NCI-H1105 (cell line): ENCODE data around the gene NXF1.
"Not testable (repeated sequence)": the region's sequence is repeated elsewhere in the genome, so short reads cannot be mapped to it uniquely, and the experiment has no call there.

ENCODE experiments used
- DNase-seq: peaks from one replicate; lab custom pipeline; 2025; lab: John Stamatoyannopoulos, UW

Gene NXF1

GRCh38 chr11:62787005-62787759 is 18.1 kb downstream of the NXF1 start, which contains the start of gene TMEM179B:
TMEM179B (plus strand) TSS chr11:62787402; CDS start chr11:62787432, 30 bp downstream.
- DNase-seq = peak; percentile 98

DNA sequence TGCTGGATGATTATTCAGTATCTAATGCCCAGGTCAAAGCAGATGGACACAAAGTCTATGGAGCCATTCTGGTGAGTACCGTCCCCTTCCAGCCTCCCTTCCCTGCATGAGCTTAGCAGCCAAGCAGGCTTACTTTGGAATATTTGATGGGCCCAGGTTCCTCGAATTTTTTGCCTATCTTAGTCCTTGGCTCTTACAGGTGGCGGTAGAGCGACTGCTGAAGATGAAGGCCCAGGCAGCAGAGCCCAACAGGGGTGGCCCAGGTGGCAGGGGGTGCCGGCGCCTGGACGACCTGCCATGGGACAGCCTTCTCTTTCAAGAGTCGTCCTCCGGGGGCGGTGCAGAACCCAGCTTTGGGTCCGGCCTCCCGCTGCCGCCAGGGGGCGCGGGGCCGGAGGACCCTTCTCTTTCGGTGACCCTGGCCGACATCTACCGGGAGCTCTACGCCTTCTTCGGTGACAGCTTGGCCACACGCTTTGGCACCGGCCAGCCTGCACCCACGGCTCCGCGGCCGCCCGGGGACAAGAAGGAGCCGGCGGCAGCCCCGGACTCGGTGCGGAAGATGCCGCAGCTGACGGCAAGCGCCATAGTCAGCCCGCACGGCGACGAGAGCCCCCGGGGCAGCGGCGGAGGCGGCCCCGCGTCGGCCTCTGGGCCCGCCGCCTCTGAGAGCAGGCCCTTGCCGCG is 18.8 kb downstream of the NXF1 start:
- peak; percentile 80 for DNase-seq

GRCh38 chr11:62782753-62783152 is 22.5 kb downstream of the NXF1 start:
- no peak for DNase-seq

DNA sequence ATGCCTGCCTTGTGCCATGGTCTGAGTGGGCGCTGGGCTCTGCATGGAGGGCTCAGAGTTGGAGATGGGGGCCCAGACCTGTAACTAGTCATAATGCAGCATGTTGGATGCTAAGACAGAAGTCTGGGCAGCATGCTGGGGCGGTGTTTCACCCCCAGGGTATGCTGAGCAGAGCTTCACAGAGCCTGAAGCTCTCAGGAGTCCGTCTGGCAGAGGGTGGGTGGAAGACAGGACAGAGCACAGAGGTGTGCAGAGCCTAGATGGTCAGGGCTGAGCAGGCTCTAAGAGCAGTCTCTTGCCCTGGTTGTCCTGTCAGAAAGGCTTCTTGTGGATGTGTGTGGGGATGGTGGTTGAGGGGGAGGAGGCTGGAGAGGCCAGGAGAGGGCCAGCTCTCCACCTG is 26.8 kb downstream of the NXF1 start:
- no peak for DNase-seq

DNA sequence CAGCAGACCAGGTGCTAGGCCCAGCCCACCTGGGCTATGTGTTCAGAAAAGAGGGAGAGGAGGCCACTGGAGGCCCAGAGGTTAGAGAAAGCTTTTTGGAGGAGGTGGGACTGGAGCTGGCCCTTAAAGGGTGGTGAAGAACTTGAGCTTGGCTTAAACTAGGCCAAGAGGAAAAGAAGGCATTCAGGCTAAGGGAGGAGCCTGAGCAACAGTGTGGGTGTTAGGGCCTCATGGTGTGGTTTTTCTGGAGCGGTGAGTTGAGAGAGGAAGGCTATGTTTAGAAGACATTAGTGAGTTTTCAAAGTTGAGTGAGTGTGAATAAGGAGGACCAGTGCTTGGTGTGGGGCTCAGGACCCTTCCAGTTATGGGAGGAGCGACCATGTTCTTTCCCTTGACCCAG is 27.9 kb downstream of the NXF1 start:
- DNase-seq = no peak

DNA sequence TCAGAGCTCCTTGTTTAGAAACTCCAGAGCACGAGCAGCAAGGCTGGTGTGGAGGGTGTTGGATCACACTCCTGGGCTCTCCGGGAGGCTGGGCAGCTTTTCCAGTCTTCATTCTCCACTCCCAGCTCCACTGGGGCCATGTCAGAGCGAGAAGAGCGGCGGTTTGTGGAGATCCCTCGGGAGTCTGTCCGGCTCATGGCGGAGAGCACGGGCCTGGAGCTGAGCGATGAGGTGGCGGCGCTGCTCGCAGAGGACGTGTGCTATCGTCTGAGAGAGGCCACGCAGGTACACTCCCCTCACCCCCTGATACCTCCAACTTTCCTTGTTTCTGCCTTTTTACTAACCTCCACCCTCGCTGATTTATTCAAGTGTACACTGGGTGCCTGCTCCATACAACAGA is 29.6 kb downstream of the NXF1 start:
- no peak for DNase-seq

GRCh38 chr11:62774407-62774806 is 30.8 kb downstream of the NXF1 start:
- no peak for DNase-seq

DNA sequence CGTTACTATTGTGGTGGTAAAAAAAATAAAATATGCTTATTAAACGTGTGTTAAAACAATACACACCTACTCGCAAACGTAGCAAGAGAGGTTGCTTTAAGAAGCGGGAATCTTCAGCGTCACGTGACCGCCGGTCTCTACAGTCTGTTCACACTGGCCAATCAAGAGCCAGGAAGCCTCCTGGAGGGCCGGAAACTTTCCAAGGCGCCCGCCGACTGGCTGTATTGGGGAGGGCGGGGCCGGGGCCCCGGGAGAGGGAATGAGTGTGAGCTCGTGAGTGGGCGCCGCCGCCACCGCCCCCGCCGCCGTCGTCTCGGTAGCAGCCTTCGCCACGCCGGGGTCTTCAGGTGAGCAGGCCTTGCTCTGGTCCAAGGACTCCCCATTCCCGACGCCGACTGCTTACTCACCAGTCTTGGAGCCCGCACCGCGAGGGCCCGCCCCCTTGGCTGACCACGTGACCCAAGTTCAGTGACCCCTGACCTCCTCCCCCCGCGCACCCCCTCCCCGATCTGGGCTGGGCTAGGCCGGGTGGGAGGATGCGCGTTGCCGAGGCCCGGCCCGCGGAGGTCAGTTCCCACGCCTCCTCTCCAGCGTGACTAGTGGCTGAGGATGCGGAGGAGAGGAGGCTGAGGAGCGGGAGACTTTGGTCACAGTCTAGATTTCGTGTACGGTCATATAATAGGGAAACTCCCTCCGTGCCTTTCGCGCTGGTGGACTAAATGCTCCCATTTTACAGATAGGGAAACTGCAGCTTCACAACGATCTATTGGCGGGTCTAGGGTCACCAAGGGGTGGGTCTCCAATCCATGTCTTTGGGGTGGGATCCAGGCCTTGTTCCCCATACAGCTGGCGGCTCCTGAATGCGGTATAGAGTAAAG is 33.9 kb downstream of the NXF1 start, which contains the start of gene TAF6L:
Gene TAF6L (plus strand): TSS at position 253 of the 878 bp plus-strand sequence. CDS start 4,388 bp downstream, outside the sequence.
- peak; percentile 98 for DNase-seq

DNA sequence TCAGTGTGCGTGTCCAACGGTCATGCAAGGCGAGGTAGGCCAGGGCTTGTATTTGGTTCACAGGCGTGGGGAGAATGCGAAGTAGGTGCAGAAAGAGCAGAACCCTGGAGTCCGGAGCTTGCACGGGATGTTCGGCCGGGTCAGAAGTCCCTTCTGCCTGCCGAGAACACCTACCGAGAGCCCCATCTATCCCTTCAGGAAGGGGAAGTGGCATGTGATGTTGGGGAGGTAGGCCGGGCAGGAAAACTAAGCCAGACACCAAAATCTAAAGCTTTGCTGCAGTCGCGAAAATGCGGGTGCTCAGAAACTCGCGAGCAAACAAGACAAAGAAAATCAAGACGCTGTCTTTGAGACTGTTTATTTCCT is 34.5 kb downstream of the NXF1 start:
- no peak for DNase-seq

GRCh38 chr11:62760867-62761227 is 44.4 kb downstream of the NXF1 start:
- not testable (repeated sequence) for DNase-seq

GRCh38 chr11:62757846-62758788 is 47.1 kb downstream of the NXF1 start:
- no peak for DNase-seq

DNA sequence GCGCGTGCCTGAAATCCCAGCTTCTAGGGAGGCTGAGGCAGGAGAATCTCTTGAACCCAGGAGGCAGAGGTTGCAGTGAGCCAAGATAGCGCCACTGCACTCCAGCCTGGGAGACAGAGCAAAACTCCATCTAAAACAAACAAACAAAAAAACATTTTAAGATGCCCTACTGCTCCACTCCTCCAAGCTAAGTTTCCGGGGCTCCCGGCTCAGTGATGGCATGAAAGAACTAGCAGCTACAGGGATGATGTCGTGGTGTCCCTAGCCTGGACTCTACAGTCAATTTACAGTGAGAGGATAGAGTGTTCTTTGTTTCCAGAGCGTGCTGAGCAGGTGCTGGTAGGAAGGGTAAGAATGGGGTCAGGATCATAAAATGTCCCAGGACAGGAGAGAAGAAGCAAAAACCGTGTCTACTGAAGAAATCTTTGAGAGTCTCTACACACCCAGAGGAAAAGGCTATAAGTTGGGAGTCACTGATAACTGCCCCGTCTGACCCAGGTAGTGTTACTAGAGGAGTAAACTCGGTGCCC is 50.1 kb downstream of the NXF1 start:
- no peak for DNase-seq

- DNase-seq = peak; percentile 99
These were observed 51.3 kb downstream of the NXF1 start, which contains the start of gene ZBTB3 for GRCh38 chr11:62753736-62754603. ZBTB3 (minus strand) TSS chr11:62754160; CDS start chr11:62753664, 496 bp downstream.

GRCh38 chr11:62752994-62753735 is 52.1 kb downstream of the NXF1 start:
- no peak for DNase-seq

DNA sequence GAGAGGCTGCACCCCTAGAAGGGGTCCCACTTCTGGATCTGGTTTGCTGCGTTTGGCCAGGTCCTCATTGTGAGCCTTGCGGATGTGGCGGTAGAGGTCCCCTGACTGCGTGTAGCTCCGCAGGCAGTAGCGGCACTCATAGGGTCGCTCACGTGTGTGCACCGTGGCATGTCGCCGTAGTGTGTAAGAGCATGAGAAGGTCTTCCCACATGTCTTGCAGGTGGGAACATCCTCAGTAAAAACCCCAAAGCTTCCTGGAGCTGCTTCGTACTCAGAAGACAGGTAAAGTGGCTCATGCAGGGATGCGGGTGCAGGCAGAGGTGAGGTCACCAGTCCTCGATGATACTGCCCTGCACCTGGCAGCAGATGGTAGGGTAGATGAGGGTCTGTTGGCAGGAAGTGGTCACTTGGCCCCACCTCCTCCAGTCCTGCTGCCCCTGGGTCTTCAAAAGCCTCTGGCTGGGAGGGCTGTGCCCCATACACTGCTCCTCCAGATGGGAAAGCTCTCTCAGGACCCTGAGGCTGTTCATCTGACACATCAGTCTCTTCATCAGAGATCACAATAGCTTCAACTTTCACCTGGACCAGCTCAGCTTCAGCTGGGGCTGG is 53.0 kb downstream of the NXF1 start:
- no peak for DNase-seq

GRCh38 chr11:62749931-62750330 is 55.3 kb downstream of the NXF1 start:
- DNase-seq = not testable (repeated sequence)

DNA sequence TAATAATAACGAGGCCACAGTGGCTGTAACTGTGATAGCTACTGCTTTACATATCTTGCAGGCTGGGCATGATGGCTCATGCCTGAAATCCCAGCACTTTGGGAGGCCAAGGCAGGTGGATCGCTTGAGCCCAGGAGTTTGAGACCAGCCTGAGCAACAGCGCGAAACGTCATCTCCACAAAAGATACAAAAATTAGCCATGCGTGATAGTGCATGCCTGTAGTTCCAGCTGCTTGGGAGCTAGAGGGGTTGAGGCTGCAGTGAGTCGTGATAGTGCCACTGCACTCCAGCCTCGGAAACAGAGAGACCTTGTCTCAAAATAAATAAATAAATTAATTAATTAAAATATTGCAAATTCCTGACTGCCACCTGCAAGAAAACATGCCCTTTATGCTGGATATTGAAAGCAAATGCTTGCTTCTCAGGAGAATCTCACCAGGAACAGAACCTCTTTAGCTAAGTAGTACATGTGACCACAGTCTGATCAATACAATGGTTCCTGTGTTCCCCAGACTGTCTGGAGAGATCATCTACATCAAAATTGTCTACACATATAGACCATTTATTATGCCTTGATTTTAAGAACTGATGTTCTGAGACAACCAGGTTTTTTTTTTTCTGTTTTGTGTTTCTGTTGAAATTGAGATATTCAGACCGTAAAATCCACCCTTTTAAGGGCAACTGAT is 57.6 kb downstream of the NXF1 start:
- no peak for DNase-seq
